ENCODE data around the gene SP2.

Gene SP2

DNA sequence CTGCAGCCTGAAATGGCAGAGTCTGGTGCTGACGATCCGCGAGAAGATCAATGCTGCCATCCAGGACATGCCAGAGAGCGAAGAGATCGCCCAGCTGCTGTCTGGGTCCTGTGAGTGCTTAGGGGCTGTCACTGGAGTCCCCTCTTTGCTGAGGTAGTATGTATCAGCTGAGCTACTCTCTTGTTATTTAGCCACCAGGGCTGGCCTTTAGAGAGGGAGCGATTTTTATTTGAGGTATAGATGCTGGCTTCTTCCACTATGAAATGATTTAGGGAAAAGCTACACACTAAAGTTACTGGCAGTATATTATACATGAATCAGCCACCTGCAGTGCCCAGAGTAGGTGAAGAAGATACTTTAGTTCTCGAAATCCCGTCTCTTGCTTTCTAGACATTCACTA, 77.5 kb downstream of the SP2 start:
- DNase-seq (ENCODE audit: low spot score), result no peak

GRCh38 chr17:47975189-47975822, 79.3 kb downstream of the SP2 start:
- DNase-seq (ENCODE audit: low spot score), result no peak

- DNase-seq (ENCODE audit: low spot score), result no peak
Observed at GRCh38 chr17:47975823-47976205, 79.8 kb downstream of the SP2 start.

GRCh38 chr17:47978324-47978723, 82.3 kb downstream of the SP2 start:
- peak; percentile 39 for DNase-seq (ENCODE audit: low spot score)

Measured in globus pallidus (tissue), 1 donor.